Measurements from ENCODE around the gene DDX21. TPM values are rescaled to one million over a fixed set of nuclear protein-coding genes. Genes with fewer than 3 reads are reported as not detected.
A peak's percentile ranks its signal among the peaks of the same experiment; 100 is the strongest.

Gene DDX21
- total and polyA plus RNA-seq, 9 of the 15 experiments (the other 6 are each of a cell fraction or from before 2014, with no cell fraction given), result 143 to 365 (median 281) TPM

DNA sequence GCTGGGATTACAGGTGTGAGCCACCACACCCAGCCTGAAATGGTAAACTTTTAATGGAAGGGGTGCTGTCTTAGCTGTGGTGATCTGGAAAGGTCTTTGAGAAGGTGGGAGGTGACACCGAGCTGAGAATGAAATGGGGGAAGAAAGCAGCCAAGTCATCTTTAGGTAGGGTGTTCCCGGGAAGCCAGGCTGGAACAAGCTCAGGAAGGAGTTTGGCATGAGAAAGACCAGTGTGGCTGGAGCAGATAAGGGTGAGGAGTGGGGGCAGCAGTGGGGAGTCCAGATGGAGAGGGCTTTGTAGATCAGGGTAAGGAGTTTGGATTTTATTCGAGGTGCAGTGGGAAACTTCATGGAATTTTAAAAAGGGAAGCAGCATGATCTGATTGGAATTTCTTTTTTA, 62.6 kb downstream of the DDX21 start (continued):
- TF ChIP-seq, protein P1, sequence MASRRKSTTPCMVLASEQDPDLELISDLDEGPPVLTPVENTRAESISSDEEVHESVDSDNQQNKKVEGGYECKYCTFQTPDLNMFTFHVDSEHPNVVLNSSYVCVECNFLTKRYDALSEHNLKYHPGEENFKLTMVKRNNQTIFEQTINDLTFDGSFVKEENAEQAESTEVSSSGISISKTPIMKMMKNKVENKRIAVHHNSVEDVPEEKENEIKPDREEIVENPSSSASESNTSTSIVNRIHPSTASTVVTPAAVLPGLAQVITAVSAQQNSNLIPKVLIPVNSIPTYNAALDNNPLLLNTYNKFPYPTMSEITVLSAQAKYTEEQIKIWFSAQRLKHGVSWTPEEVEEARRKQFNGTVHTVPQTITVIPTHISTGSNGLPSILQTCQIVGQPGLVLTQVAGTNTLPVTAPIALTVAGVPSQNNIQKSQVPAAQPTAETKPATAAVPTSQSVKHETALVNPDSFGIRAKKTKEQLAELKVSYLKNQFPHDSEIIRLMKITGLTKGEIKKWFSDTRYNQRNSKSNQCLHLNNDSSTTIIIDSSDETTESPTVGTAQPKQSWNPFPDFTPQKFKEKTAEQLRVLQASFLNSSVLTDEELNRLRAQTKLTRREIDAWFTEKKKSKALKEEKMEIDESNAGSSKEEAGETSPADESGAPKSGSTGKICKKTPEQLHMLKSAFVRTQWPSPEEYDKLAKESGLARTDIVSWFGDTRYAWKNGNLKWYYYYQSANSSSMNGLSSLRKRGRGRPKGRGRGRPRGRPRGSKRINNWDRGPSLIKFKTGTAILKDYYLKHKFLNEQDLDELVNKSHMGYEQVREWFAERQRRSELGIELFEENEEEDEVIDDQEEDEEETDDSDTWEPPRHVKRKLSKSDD (conservative IDR thresholded peaks at IDR 0.05; ENCODE audit: low read length), result no peak
- no peak for TF ChIP-seq MTF1 (CRISPR knock-in tag; IDR thresholded peaks at IDR 0.05; ENCODE audit: borderline replicate concordance)
- TF ChIP-seq ADNP (tag; IDR thresholded peaks at IDR 0.05), result 0 out of 2 replicates have a peak, but pooled peaks have one; percentile 3
- no peak; the same call in 1 of the 2 replicates for TF ChIP-seq FOSL1 (tag; conservative IDR thresholded peaks at IDR 0.05)
- no peak for TF ChIP-seq KLF6 (CRISPR knock-in tag; IDR thresholded peaks at IDR 0.05; ENCODE audit: borderline replicate concordance)
- no peak for TF ChIP-seq ZNF766 (CRISPR knock-in tag; conservative IDR thresholded peaks at IDR 0.05)
- TF ChIP-seq NUFIP1 (IDR thresholded peaks at IDR 0.05; ENCODE audit: partially characterized antibody), result no peak
- TF ChIP-seq, protein P2, sequence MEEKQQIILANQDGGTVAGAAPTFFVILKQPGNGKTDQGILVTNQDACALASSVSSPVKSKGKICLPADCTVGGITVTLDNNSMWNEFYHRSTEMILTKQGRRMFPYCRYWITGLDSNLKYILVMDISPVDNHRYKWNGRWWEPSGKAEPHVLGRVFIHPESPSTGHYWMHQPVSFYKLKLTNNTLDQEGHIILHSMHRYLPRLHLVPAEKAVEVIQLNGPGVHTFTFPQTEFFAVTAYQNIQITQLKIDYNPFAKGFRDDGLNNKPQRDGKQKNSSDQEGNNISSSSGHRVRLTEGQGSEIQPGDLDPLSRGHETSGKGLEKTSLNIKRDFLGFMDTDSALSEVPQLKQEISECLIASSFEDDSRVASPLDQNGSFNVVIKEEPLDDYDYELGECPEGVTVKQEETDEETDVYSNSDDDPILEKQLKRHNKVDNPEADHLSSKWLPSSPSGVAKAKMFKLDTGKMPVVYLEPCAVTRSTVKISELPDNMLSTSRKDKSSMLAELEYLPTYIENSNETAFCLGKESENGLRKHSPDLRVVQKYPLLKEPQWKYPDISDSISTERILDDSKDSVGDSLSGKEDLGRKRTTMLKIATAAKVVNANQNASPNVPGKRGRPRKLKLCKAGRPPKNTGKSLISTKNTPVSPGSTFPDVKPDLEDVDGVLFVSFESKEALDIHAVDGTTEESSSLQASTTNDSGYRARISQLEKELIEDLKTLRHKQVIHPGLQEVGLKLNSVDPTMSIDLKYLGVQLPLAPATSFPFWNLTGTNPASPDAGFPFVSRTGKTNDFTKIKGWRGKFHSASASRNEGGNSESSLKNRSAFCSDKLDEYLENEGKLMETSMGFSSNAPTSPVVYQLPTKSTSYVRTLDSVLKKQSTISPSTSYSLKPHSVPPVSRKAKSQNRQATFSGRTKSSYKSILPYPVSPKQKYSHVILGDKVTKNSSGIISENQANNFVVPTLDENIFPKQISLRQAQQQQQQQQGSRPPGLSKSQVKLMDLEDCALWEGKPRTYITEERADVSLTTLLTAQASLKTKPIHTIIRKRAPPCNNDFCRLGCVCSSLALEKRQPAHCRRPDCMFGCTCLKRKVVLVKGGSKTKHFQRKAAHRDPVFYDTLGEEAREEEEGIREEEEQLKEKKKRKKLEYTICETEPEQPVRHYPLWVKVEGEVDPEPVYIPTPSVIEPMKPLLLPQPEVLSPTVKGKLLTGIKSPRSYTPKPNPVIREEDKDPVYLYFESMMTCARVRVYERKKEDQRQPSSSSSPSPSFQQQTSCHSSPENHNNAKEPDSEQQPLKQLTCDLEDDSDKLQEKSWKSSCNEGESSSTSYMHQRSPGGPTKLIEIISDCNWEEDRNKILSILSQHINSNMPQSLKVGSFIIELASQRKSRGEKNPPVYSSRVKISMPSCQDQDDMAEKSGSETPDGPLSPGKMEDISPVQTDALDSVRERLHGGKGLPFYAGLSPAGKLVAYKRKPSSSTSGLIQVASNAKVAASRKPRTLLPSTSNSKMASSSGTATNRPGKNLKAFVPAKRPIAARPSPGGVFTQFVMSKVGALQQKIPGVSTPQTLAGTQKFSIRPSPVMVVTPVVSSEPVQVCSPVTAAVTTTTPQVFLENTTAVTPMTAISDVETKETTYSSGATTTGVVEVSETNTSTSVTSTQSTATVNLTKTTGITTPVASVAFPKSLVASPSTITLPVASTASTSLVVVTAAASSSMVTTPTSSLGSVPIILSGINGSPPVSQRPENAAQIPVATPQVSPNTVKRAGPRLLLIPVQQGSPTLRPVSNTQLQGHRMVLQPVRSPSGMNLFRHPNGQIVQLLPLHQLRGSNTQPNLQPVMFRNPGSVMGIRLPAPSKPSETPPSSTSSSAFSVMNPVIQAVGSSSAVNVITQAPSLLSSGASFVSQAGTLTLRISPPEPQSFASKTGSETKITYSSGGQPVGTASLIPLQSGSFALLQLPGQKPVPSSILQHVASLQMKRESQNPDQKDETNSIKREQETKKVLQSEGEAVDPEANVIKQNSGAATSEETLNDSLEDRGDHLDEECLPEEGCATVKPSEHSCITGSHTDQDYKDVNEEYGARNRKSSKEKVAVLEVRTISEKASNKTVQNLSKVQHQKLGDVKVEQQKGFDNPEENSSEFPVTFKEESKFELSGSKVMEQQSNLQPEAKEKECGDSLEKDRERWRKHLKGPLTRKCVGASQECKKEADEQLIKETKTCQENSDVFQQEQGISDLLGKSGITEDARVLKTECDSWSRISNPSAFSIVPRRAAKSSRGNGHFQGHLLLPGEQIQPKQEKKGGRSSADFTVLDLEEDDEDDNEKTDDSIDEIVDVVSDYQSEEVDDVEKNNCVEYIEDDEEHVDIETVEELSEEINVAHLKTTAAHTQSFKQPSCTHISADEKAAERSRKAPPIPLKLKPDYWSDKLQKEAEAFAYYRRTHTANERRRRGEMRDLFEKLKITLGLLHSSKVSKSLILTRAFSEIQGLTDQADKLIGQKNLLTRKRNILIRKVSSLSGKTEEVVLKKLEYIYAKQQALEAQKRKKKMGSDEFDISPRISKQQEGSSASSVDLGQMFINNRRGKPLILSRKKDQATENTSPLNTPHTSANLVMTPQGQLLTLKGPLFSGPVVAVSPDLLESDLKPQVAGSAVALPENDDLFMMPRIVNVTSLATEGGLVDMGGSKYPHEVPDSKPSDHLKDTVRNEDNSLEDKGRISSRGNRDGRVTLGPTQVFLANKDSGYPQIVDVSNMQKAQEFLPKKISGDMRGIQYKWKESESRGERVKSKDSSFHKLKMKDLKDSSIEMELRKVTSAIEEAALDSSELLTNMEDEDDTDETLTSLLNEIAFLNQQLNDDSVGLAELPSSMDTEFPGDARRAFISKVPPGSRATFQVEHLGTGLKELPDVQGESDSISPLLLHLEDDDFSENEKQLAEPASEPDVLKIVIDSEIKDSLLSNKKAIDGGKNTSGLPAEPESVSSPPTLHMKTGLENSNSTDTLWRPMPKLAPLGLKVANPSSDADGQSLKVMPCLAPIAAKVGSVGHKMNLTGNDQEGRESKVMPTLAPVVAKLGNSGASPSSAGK (IDR thresholded peaks at IDR 0.05), result no peak
- TF ChIP-seq, protein P3, sequence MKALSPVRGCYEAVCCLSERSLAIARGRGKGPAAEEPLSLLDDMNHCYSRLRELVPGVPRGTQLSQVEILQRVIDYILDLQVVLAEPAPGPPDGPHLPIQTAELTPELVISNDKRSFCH (CRISPR knock-in tag; IDR thresholded peaks at IDR 0.05), result no peak
- TF ChIP-seq, protein P3 (tag; IDR thresholded peaks at IDR 0.05), result no peak
- no peak for TF ChIP-seq ZFX (CRISPR knock-in tag; IDR thresholded peaks at IDR 0.05)
- TF ChIP-seq SMARCE1 (IDR thresholded peaks at IDR 0.05), result peak; percentile 82
- peak; percentile 59 for TF ChIP-seq CTBP1 (IDR thresholded peaks at IDR 0.05; ENCODE audit: borderline replicate concordance)
- TF ChIP-seq SUPT5H (IDR thresholded peaks at IDR 0.05), result no peak
- TF ChIP-seq TBL1XR1 (IDR thresholded peaks at IDR 0.05; ENCODE audit: low read length in 2 of 2), result 0 out of 4 replicates have a peak, but pooled peaks of 1 of the 2 experiments have one; percentile 9
- no peak for TF ChIP-seq DNMT1 (IDR thresholded peaks at IDR 0.05)

All from K562 (cell line).